ENCODE measurements around the gene PRKRA.
"Not testable (repeated sequence)": the region's sequence is repeated elsewhere in the genome, so short reads cannot be mapped to it uniquely, and the experiment has no call there.

The PRKRA gene

GRCh38 chr2:178450774-178451525, at the start of gene PRKRA, which contains the start of gene PJVK:
Gene PRKRA (minus strand): TSS chr2:178451175. CDS start chr2:178451030, 145 bp downstream.
Gene PJVK (plus strand): TSS chr2:178451378. CDS start chr2:178453410, 2,032 bp downstream.
- in situ Hi-C loops (cut with MboI; ENCODE audit: low sequenced_read_pairs) = no loop called here

GRCh38 chr2:178499640-178500039, 48.7 kb upstream of the PRKRA start:
- in situ Hi-C loops (cut with MboI; ENCODE audit: low sequenced_read_pairs) = no loop called here

GRCh38 chr2:178498137-178498536, 47.2 kb upstream of the PRKRA start:
- in situ Hi-C loops (cut with MboI; ENCODE audit: low sequenced_read_pairs) = no loop called here

GRCh38 chr2:178496049-178496448, 45.1 kb upstream of the PRKRA start:
- in situ Hi-C loops (cut with MboI; ENCODE audit: low sequenced_read_pairs) = no loop called here

- in situ Hi-C loops (cut with MboI; ENCODE audit: low sequenced_read_pairs) = no loop called here
Measured at GRCh38 chr2:178491612-178492011, 40.6 kb upstream of the PRKRA start.

GRCh38 chr2:178485356-178485755, 34.4 kb upstream of the PRKRA start:
- in situ Hi-C loops (cut with MboI; ENCODE audit: low sequenced_read_pairs) = no loop called here

GRCh38 chr2:178484245-178485041, 33.5 kb upstream of the PRKRA start:
- in situ Hi-C loops (cut with MboI; ENCODE audit: low sequenced_read_pairs) = no loop called here

GRCh38 chr2:178482437-178482836, 31.5 kb upstream of the PRKRA start:
- in situ Hi-C loops (cut with MboI; ENCODE audit: low sequenced_read_pairs) = no loop called here

- in situ Hi-C loops (cut with MboI; ENCODE audit: low sequenced_read_pairs) = no loop called here
Measured at GRCh38 chr2:178480227-178481181, 29.5 kb upstream of the PRKRA start, which contains the start of gene PLEKHA3. Gene PLEKHA3 (plus strand): TSS chr2:178480457. CDS start chr2:178480870, 413 bp downstream.

- in situ Hi-C loops (cut with MboI; ENCODE audit: low sequenced_read_pairs) = no loop called here
Measured at GRCh38 chr2:178479758-178480226, 28.8 kb upstream of the PRKRA start.

- in situ Hi-C loops (cut with MboI; ENCODE audit: low sequenced_read_pairs) = no loop called here
Measured at GRCh38 chr2:178479275-178479616, 28.3 kb upstream of the PRKRA start.

GRCh38 chr2:178478439-178479274, 27.7 kb upstream of the PRKRA start, which contains the start of gene FKBP7:
Gene FKBP7 (minus strand): TSS chr2:178478600. CDS start chr2:178478499, 101 bp downstream.
- in situ Hi-C loops (cut with MboI; ENCODE audit: low sequenced_read_pairs) = no loop called here

GRCh38 chr2:178478130-178478438, 27.1 kb upstream of the PRKRA start:
- in situ Hi-C loops (cut with MboI; ENCODE audit: low sequenced_read_pairs) = no loop called here

- in situ Hi-C loops (cut with MboI; ENCODE audit: low sequenced_read_pairs) = no loop called here
Measured at GRCh38 chr2:178477443-178478129, 26.6 kb upstream of the PRKRA start.

GRCh38 chr2:178476477-178476876, 25.5 kb upstream of the PRKRA start:
- in situ Hi-C loops (cut with MboI; ENCODE audit: low sequenced_read_pairs) = no loop called here

GRCh38 chr2:178474560-178474959, 23.6 kb upstream of the PRKRA start:
- in situ Hi-C loops (cut with MboI; ENCODE audit: low sequenced_read_pairs) = no loop called here

GRCh38 chr2:178473931-178474330, 23.0 kb upstream of the PRKRA start:
- in situ Hi-C loops (cut with MboI; ENCODE audit: low sequenced_read_pairs) = no loop called here

GRCh38 chr2:178473373-178473772, 22.4 kb upstream of the PRKRA start:
- in situ Hi-C loops (cut with MboI; ENCODE audit: low sequenced_read_pairs) = no loop called here

- in situ Hi-C loops (cut with MboI; ENCODE audit: low sequenced_read_pairs) = not testable (repeated sequence)
Measured at GRCh38 chr2:178471313-178471712, 20.3 kb upstream of the PRKRA start.
